Endothelial cell of umbilical vein (primary cell): ENCODE data around the gene LRRC8A.
"Not testable (repeated sequence)": the region's sequence is repeated elsewhere in the genome, so short reads cannot be mapped to it uniquely, and the experiment has no call there.

Source experiments
- CTCF ChIP-seq, 2 donors: IDR thresholded peaks; 1 replicate in 1 of 2; 2 replicates in 1 of 2; pipeline ENCODE4 v1.5.1; 2011; ENCODE audit warnings: low read length in 2 of 2, mild to moderate bottlenecking in 2 of 2, moderate library complexity in 2 of 2, control low read depth in 1 of 2, inconsistent platforms in 1 of 2, low read depth in 1 of 2; ENCODE audit not compliant: insufficient read depth in 1 of 2; ENCODE audit errors: extremely low read depth in 1 of 2
- EZH2 ChIP-seq: IDR thresholded peaks from 2 replicates; pipeline ENCODE4 v1.6.1; 2012; ENCODE audit warnings: borderline replicate concordance, low read depth, mild to moderate bottlenecking, moderate library complexity, low read length, inconsistent platforms; ENCODE audit not compliant: severe bottlenecking
- GATA2 ChIP-seq: IDR thresholded peaks from 2 replicates; pipeline ENCODE4 v1.7.0; 2011; ENCODE audit warnings: low read depth, mild to moderate bottlenecking, moderate library complexity, mixed read lengths, low read length; ENCODE audit not compliant: insufficient read length, insufficient read depth
- JUN ChIP-seq: IDR thresholded peaks from 2 replicates; pipeline ENCODE4 v1.6.1; 2011; ENCODE audit warnings: borderline replicate concordance, low read depth; ENCODE audit not compliant: insufficient read length, insufficient read depth
- MAX ChIP-seq: IDR thresholded peaks from 2 replicates; pipeline ENCODE4 v1.6.1; 2011; ENCODE audit not compliant: insufficient read depth, insufficient read length
- POLR2A ChIP-seq: IDR thresholded peaks from 2 replicates; pipeline ENCODE4 v1.6.1; 2012; ENCODE audit warnings: low read depth, mild to moderate bottlenecking, control low read depth, low read length
- POLR2AphosphoS5 ChIP-seq: IDR thresholded peaks from 2 replicates; pipeline ENCODE4 v1.6.1; 2012; ENCODE audit warnings: low read depth, mild to moderate bottlenecking, control low read depth, low read length, moderate library complexity; ENCODE audit not compliant: insufficient read depth

- TF ChIP-seq CTCF (IDR thresholded peaks at IDR 0.05; ENCODE audit: extremely low read depth in 1 of 2, insufficient read depth in 1 of 2, low read depth in 1 of 2, low read length in 2 of 2); GATA2; EZH2; JUN; POLR2AphosphoS5; POLR2A; MAX: not testable (repeated sequence)
Observed at GRCh38 chr9:128870941-128871265, 11.0 kb upstream of the LRRC8A start.
